PC-9 (cell line): ENCODE results near the gene MAN1B1.

Experiments
- CTCF ChIP-seq: fragments of 200-600 bp; sonication (generic); conservative IDR thresholded peaks from 2 replicates; pipeline ENCODE4 v1.6.1; 2017; ENCODE audit warnings: mixed run types, antibody characterized with exemption, mild to moderate bottlenecking, moderate library complexity
- EZH2 ChIP-seq: fragments of 200-600 bp; sonication (generic); IDR thresholded peaks from 2 replicates; pipeline ENCODE4 v1.8.0; 2017; ENCODE audit warnings: antibody characterized with exemption, low read depth

- TF ChIP-seq CTCF, result no peak
- no peak for TF ChIP-seq EZH2
These were observed 59.7 kb downstream of the MAN1B1 start for GRCh38 chr9:137146527-137146918.
